Measurements from ENCODE around the gene UVSSA. TPM values are rescaled to one million over a fixed set of nuclear protein-coding genes. Genes with fewer than 3 reads are reported as not detected.
A peak's percentile ranks its signal among the peaks of the same experiment; 100 is the strongest.

Gene UVSSA
- total and polyA plus RNA-seq, 9 of the 15 experiments (the other 6 are each of a cell fraction or from before 2014, with no cell fraction given) = 0.21 to 14.6 (median 3.3) TPM

DNA sequence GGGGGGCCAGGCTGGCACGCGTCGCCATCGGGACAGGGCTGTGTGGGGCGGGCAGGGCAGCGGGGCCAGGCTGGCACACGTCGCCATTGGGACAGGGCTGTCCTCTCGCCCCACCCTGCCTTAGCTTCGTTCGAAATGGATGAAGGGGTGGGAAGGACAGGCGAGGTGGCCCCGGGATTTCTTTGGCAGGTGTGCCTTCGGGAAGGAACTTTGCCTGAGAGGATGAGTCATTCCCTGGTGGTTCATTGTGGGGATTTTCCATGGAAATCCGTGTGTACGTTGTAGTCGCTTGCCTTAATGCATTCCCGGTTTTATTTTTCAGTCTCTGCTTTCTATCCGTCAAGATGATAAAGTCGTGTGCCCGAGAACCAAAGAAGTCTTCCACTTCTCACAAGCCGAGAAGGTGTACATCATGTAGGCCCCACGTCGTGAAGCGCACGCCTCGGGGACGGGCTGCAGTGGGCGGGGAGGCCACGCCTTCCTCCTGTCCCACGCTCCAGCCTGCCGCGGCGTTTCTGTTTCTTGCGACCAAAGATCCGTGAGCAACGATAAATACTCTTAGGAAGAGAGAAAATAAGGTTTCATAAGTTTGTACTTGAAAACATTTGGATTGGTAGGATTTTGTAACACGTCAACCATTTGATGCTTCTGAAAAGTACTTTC, 8.1 kb upstream of the UVSSA start (continued):
- TF ChIP-seq, protein P1, sequence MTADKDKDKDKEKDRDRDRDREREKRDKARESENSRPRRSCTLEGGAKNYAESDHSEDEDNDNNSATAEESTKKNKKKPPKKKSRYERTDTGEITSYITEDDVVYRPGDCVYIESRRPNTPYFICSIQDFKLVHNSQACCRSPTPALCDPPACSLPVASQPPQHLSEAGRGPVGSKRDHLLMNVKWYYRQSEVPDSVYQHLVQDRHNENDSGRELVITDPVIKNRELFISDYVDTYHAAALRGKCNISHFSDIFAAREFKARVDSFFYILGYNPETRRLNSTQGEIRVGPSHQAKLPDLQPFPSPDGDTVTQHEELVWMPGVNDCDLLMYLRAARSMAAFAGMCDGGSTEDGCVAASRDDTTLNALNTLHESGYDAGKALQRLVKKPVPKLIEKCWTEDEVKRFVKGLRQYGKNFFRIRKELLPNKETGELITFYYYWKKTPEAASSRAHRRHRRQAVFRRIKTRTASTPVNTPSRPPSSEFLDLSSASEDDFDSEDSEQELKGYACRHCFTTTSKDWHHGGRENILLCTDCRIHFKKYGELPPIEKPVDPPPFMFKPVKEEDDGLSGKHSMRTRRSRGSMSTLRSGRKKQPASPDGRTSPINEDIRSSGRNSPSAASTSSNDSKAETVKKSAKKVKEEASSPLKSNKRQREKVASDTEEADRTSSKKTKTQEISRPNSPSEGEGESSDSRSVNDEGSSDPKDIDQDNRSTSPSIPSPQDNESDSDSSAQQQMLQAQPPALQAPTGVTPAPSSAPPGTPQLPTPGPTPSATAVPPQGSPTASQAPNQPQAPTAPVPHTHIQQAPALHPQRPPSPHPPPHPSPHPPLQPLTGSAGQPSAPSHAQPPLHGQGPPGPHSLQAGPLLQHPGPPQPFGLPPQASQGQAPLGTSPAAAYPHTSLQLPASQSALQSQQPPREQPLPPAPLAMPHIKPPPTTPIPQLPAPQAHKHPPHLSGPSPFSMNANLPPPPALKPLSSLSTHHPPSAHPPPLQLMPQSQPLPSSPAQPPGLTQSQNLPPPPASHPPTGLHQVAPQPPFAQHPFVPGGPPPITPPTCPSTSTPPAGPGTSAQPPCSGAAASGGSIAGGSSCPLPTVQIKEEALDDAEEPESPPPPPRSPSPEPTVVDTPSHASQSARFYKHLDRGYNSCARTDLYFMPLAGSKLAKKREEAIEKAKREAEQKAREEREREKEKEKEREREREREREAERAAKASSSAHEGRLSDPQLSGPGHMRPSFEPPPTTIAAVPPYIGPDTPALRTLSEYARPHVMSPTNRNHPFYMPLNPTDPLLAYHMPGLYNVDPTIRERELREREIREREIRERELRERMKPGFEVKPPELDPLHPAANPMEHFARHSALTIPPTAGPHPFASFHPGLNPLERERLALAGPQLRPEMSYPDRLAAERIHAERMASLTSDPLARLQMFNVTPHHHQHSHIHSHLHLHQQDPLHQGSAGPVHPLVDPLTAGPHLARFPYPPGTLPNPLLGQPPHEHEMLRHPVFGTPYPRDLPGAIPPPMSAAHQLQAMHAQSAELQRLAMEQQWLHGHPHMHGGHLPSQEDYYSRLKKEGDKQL (CRISPR knock-in tag; IDR thresholded peaks at IDR 0.05; ENCODE audit: borderline replicate concordance) = no peak

DNA sequence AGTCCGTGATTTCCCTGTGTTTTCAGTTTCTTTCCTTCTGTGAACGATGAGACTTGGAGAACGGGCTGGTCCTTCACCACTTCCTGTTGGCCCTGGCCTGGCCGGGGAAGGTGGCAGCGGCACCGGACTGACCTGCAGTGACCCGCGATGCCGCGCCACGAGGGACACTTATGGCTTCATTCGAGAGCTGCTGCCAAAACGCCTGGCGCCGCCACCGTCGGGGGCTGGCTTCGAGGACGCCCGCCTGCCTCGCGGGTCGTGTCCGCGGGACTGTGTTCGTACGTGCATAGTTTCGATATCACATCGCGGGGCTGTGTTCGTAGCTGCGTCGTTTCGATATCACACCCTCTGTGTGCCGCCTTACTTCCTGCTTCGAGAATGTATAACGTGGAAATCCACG, 7.5 kb upstream of the UVSSA start:
- no peak overlapping the region for H3K27ac ChIP-seq (ENCODE audit: extremely low read depth, low read depth, low read length)
- CTCF ChIA-PET (ENCODE audit: low intra/inter-chr PET ratio) = no interaction called here
- no peak overlapping the region for H2AFZ ChIP-seq (ENCODE audit: low read depth, low read length)
- no peak for FAIRE-seq
- no peak overlapping the region for H3K4me2 ChIP-seq (ENCODE audit: insufficient read depth, low read length)
- no peaks in the 10 kb centered on the region for H3K9me3 ChIP-seq (replicated peaks; ENCODE audit: control insufficient read depth, insufficient read depth, low read depth, low read length)
- 98% methylated on average over 24 of the region's 38 CpGs for WGBS (ENCODE audit: insufficient coverage, low coverage, missing lambda C conversion rate)
- POLR2A ChIA-PET = no interaction called here
- no peak for ATAC-seq
- TF ChIP-seq POLR2G (IDR thresholded peaks at IDR 0.05; ENCODE audit: low read depth, low read length) (peak; percentile 53), RBM22 (IDR thresholded peaks at IDR 0.05; ENCODE audit: low read depth, low read length, poor library complexity, severe bottlenecking) (peak; percentile 18), GABPA (tag; conservative IDR thresholded peaks at IDR 0.05; ENCODE audit: low read depth) (no peak)
- TF ChIP-seq, protein P2, sequence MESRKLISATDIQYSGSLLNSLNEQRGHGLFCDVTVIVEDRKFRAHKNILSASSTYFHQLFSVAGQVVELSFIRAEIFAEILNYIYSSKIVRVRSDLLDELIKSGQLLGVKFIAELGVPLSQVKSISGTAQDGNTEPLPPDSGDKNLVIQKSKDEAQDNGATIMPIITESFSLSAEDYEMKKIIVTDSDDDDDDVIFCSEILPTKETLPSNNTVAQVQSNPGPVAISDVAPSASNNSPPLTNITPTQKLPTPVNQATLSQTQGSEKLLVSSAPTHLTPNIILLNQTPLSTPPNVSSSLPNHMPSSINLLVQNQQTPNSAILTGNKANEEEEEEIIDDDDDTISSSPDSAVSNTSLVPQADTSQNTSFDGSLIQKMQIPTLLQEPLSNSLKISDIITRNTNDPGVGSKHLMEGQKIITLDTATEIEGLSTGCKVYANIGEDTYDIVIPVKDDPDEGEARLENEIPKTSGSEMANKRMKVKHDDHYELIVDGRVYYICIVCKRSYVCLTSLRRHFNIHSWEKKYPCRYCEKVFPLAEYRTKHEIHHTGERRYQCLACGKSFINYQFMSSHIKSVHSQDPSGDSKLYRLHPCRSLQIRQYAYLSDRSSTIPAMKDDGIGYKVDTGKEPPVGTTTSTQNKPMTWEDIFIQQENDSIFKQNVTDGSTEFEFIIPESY (CRISPR knock-in tag; IDR thresholded peaks at IDR 0.05) = peak; percentile 87
- no peak for DNase-seq (ENCODE audit: extremely low read depth in 1 of 4, low spot score in 3 of 4)
- no peaks in the 10 kb centered on the region for H3K9me1 ChIP-seq (ENCODE audit: control insufficient read depth, insufficient read depth, low read length)
- peaks cover 0 to 4% of the 10 kb centered on the region in 2 experiments; a peak in 1 of 5 replicates for H3K4me1 ChIP-seq (replicated peaks in 1 of 2; ENCODE audit: control insufficient read depth in 2 of 2, insufficient read depth in 2 of 2, low read length in 2 of 2)
- TSS peak; percentile 64 for BruUV-seq (replicated peaks)
- no peak overlapping the region for H3K9ac ChIP-seq (ENCODE audit: insufficient read depth in 1 of 2, low read depth in 2 of 2, low read length in 2 of 2)
- intact Hi-C loops (cut with micrococcal nuclease) = no loop called here
- no peaks in the 10 kb centered on the region for H4K20me1 ChIP-seq (replicated peaks; ENCODE audit: control insufficient read depth, insufficient read depth, low read length)
- H3K27me3 ChIP-seq (ENCODE audit: control insufficient read depth in 2 of 2, insufficient read depth in 2 of 2, low read length in 2 of 2) = no peaks in the 10 kb centered on the region
- no peak overlapping the region for H3K4me3 ChIP-seq
- H3K79me2 ChIP-seq (ENCODE audit: control insufficient read depth, insufficient read depth, low read length) = no peaks in the 10 kb centered on the region
- in situ Hi-C loops (cut with MboI) = no loop called here
- H3K36me3 ChIP-seq (ENCODE audit: control insufficient read depth, insufficient read depth, low read length) = peaks cover 64% of the 10 kb centered on the region; the same call in 2 of the 3 replicates

Measured in K562 (cell line).